Naive thymus-derived CD4-positive, alpha-beta T cell (primary cell): ENCODE measurements around the gene ABT1. TPM values are rescaled to one million over a fixed set of nuclear protein-coding genes. Genes with fewer than 3 reads are reported as not detected.
A peak's percentile ranks its signal among the peaks of the same experiment; 100 is the strongest.

Source experiments
- ATAC-seq: fragments of 150-1000 bp; cut with Tn5 transposase; 2 replicates; pipeline ENCODE4 v1.10.0; 2021; ENCODE audit warnings: mild to moderate bottlenecking, moderate library complexity
- CTCF ChIA-PET: fragments of 350-600 bp; sonication (Branson Sonifier 250); formaldehyde crosslinking; loops from one replicate; lab custom pipeline; 2021; ENCODE audit warnings: antibody characterized with exemption; lab: Charles Lee
- POLR2A ChIA-PET: fragments of 350-600 bp; sonication (Branson Sonifier 250); formaldehyde crosslinking; loops from one replicate; lab custom pipeline; 2021; ENCODE audit warnings: antibody characterized with exemption, inconsistent platforms; lab: Charles Lee
- DNase-seq, 9 donors: peaks; one replicate each; pipeline versions ENCODE4 v3.0.0 to v3.0.0-alpha.2; 2020 to 2022; ENCODE audit warnings: mixed read lengths in 1 of 9
- H3K27ac ChIP-seq: one replicate; pipeline ENCODE4 v1.7.0; 2013; ENCODE audit warnings: mild to moderate bottlenecking, low read depth, low read length, moderate library complexity
- H3K27me3 ChIP-seq, 2 donors: one replicate each; pipeline ENCODE4 v1.7.0; 2013; ENCODE audit warnings: low read length in 2 of 2, mild to moderate bottlenecking in 2 of 2, moderate library complexity in 2 of 2; ENCODE audit not compliant: control insufficient read depth in 2 of 2, insufficient read depth in 2 of 2
- H3K36me3 ChIP-seq, 3 experiments: 1 replicate in 2 of 3; 2 replicates in 1 of 3; pipeline ENCODE4 v1.7.0; 2013; ENCODE audit warnings: low read length in 3 of 3, mild to moderate bottlenecking in 3 of 3, moderate library complexity in 1 of 3; ENCODE audit not compliant: insufficient read depth in 3 of 3, control insufficient read depth in 2 of 3
- H3K4me1 ChIP-seq, 2 donors: one replicate each; pipeline ENCODE4 v1.7.0; 2013; ENCODE audit warnings: low read length in 2 of 2, mild to moderate bottlenecking in 2 of 2, moderate library complexity in 1 of 2; ENCODE audit not compliant: control insufficient read depth in 2 of 2, insufficient read depth in 2 of 2
- H3K4me3 ChIP-seq: 2 replicates; pipeline ENCODE4 v1.7.0; 2013; ENCODE audit warnings: mild to moderate bottlenecking, low read length
- H3K9me3 ChIP-seq, 3 experiments: 1 replicate in 2 of 3; 2 replicates in 1 of 3; pipeline ENCODE4 v1.7.0; 2013; ENCODE audit warnings: low read length in 3 of 3; ENCODE audit not compliant: control insufficient read depth in 2 of 3
- H3K27ac Mint-ChIP-seq, 9 donors: one replicate each; pipeline ENCODE4 v1.8.0; 2020 to 2022; ENCODE audit warnings: mixed read lengths in 9 of 9, mild to moderate bottlenecking in 8 of 9, moderate library complexity in 5 of 9, inconsistent platforms in 2 of 9
- H3K27me3 Mint-ChIP-seq, 5 donors: one replicate each; pipeline ENCODE4 v1.8.0; 2021 to 2022; ENCODE audit warnings: mixed read lengths in 5 of 5, mild to moderate bottlenecking in 1 of 5
- H3K36me3 Mint-ChIP-seq, 5 donors: one replicate each; pipeline ENCODE4 v1.8.0; 2020 to 2022; ENCODE audit warnings: mixed read lengths in 5 of 5, mild to moderate bottlenecking in 3 of 5, inconsistent platforms in 1 of 5
- H3K4me1 Mint-ChIP-seq, 7 donors: one replicate each; pipeline ENCODE4 v1.8.0; 2020 to 2022; ENCODE audit warnings: mixed read lengths in 7 of 7, mild to moderate bottlenecking in 3 of 7, inconsistent platforms in 1 of 7
- H3K4me3 Mint-ChIP-seq, 10 donors: one replicate each; pipeline ENCODE4 v1.8.0; 2020 to 2022; ENCODE audit warnings: mild to moderate bottlenecking in 10 of 10, mixed read lengths in 10 of 10, moderate library complexity in 6 of 10, inconsistent platforms in 2 of 10
- H3K9me3 Mint-ChIP-seq, 11 donors: one replicate each; pipeline ENCODE4 v1.8.0; 2020 to 2022; ENCODE audit warnings: mixed read lengths in 11 of 11, mild to moderate bottlenecking in 4 of 11, inconsistent platforms in 1 of 11, moderate library complexity in 1 of 11
- intact Hi-C, 2 donors: fragments of 100-400 bp; cut with micrococcal nuclease; formaldehyde crosslinking; loops; one replicate each; pipeline ENCODE4 v1.15.1; 2023
- polyA plus RNA-seq, 2 donors: library from polyadenylated mRNA; unstranded; fragments of 300-500 nt; fragmentation: Illumina TruSeq; gene quantifications; one replicate each; pipeline ENCODE4 v1.2.3, GENCODE V29; 2021
- total RNA-seq, 6 experiments: library from RNA in 5 of 6; stranded (reverse) in 5 of 6; gene quantifications; 1 replicate in 5 of 6; 2 replicates in 1 of 6; pipeline ENCODE4 v1.2.3 and lab custom pipeline; 2021 to 2026

The ABT1 gene
- total and polyA plus RNA-seq, 7 experiments from 2014 or later = 23.3 to 44.8 (median 36.1) TPM

- POLR2A ChIA-PET = interaction anchor here (0.6 to 8.7 kb wide), 14 partner anchors 16 to 583 kb away, joined by 3 to 83 read pairs (median 12); partner anchors contain the start of gene HMGN4
- Histone ChIP-seq H3K9me3 (no peaks in the 10 kb centered on the region), H3K4me1 (peaks cover 0 to 3% of the 10 kb centered on the region in 2 donors), H3K27me3 (no peaks in the 10 kb centered on the region), H3K27ac (no peak overlapping the region), H3K4me3 (no peak overlapping the region), H3K36me3 (no peaks in the 10 kb centered on the region)
- H3K27ac Mint-ChIP-seq = peak overlapping the region in 1 of 9 donors; percentile 97
- peaks cover 0 to 12% (median 0%) of the 10 kb centered on the region in 5 donors for H3K27me3 Mint-ChIP-seq
- no peak overlapping the region for H3K4me3 Mint-ChIP-seq
- peaks cover 11 to 40% (median 26%) of the 10 kb centered on the region in 7 donors for H3K4me1 Mint-ChIP-seq
- H3K36me3 Mint-ChIP-seq = peaks cover 0 to 6% (median 0%) of the 10 kb centered on the region in 5 donors
- DNase-seq = no peak
- intact Hi-C loops = loop anchor here in 1 of 2 donors (10.0 kb wide), 1 partner anchor 1325 kb away; a partner anchor contains a TSS
- CTCF ChIA-PET = interaction anchor here (0.6 to 3.2 kb wide), 10 partner anchors 13 to 354 kb away, joined by 3 to 32 read pairs (median 4); a partner anchor contains a TSS
- peaks cover 0 to 20% (median 0%) of the 10 kb centered on the region in 11 donors for H3K9me3 Mint-ChIP-seq
- no peak for ATAC-seq
Measured at GRCh38 chr6:26570027-26570809, 26.5 kb upstream of the ABT1 start.

GRCh38 chr6:26571592-26572296 lies 25.0 kb upstream of the ABT1 start:
- Mint-ChIP-seq H3K4me3 (peak overlapping the region; percentile 83 to 93 (median 89)), H3K27ac (peak overlapping the region; percentile 77 to 96 (median 89)), H3K4me1 (peaks cover 16 to 45% (median 32%) of the 10 kb centered on the region in 7 donors), H3K27me3 (peaks cover 0 to 12% (median 0%) of the 10 kb centered on the region in 5 donors), H3K9me3 (peaks cover 0 to 21% (median 0%) of the 10 kb centered on the region in 11 donors), H3K36me3 (peaks cover 0 to 6% (median 0%) of the 10 kb centered on the region in 5 donors)
- ChIA-PET CTCF (interaction anchor here (0.6 to 2.6 kb wide), 7 partner anchors 23 to 613 kb away, joined by 3 to 25 read pairs (median 4); no protein-coding TSS in a partner anchor), POLR2A (interaction anchor here (0.6 to 4.4 kb wide), 9 partner anchors 18 to 528 kb away, joined by 3 to 25 read pairs (median 5); partner anchors contain the start of genes ABT1 and HMGN4)
- DNase-seq (peak; percentile 29 to 74 (median 67)), ATAC-seq (peak; percentile 67)
- peaks cover 0 to 3% of the 10 kb centered on the region in 2 donors for H3K4me1 ChIP-seq
- H3K27ac ChIP-seq = peak overlapping the region; percentile 4
- H3K27me3 ChIP-seq = no peaks in the 10 kb centered on the region
- intact Hi-C loops = loop anchor here (1.0 to 10.0 kb wide), 3 partner anchors 17 to 1323 kb away; partner anchors contain the start of gene ABT1 (in 2 of the 2)
- H3K9me3 ChIP-seq = no peaks in the 10 kb centered on the region
- no peaks in the 10 kb centered on the region for H3K36me3 ChIP-seq
- peak overlapping the region; percentile 57 for H3K4me3 ChIP-seq

GRCh38 chr6:26575494-26575939 lies 21.2 kb upstream of the ABT1 start:
- ChIA-PET POLR2A (interaction anchor here (0.6 to 4.4 kb wide), 3 partner anchors 19 to 39 kb away, joined by 3 to 25 read pairs (median 3); no protein-coding TSS in a partner anchor), CTCF (interaction anchor here (3.9 kb wide), 1 partner anchor 20 kb away, joined by 18 read pairs; the partner anchor contains the start of gene ABT1)
- Histone ChIP-seq H3K27me3 (no peaks in the 10 kb centered on the region), H3K4me1 (peaks cover 0 to 6% of the 10 kb centered on the region in 2 donors), H3K36me3 (no peaks in the 10 kb centered on the region), H3K4me3 (no peak overlapping the region), H3K27ac (no peak overlapping the region), H3K9me3 (peaks cover 0 to 6% (median 4%) of the 10 kb centered on the region in 3 experiments)
- Mint-ChIP-seq H3K4me3 (peak overlapping the region in 1 of 10 donors; percentile 23), H3K36me3 (peaks cover 0 to 6% (median 0%) of the 10 kb centered on the region in 5 donors), H3K27ac (no peak overlapping the region), H3K4me1 (peaks cover 18 to 43% (median 32%) of the 10 kb centered on the region in 7 donors), H3K27me3 (peaks cover 0 to 16% (median 0%) of the 10 kb centered on the region in 5 donors), H3K9me3 (peaks cover 0 to 34% (median 11%) of the 10 kb centered on the region in 11 donors)
- ATAC-seq (no peak), DNase-seq (no peak)
- intact Hi-C loops = loop anchor here in 1 of 2 donors (10.0 kb wide), 1 partner anchor 1319 kb away; a partner anchor contains a TSS

DNA sequence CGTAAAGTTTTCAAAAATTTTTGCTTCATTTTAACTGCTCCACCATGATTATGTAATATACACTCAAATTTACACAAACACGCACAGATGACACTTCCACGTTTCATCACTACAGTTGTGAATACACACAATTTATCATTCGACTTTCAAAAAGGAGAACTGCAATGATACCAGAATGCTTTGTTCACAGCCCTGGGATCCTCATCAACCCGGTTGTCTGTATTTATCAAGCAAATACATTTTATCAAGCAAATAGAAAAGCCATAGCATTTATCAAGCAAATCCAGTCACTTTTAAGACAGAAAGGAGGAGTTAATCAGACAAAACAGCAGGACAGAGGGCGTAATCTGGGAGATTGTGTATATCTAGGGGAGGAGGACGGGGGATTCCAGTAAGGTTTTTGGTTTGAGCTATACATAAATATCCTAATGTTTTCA lies 20.3 kb upstream of the ABT1 start:
- H3K27ac Mint-ChIP-seq = peak overlapping the region in 7 of 9 donors; percentile 0 to 97 (median 85)
- ChIA-PET POLR2A (interaction anchor here (0.8 to 1.4 kb wide), 8 partner anchors 7 to 291 kb away, joined by 3 to 7 read pairs (median 4); a partner anchor contains a TSS), CTCF (interaction anchor here (0.9 to 3.9 kb wide), 4 partner anchors 15 to 401 kb away, joined by 3 to 18 read pairs (median 4); partner anchors contain the start of gene ABT1)
- H3K27ac ChIP-seq = no peak overlapping the region
- DNase-seq (no peak), ATAC-seq (no peak)
- H3K4me3 Mint-ChIP-seq = peak overlapping the region in 9 of 10 donors; percentile 39 to 89 (median 85)
- peaks cover 0 to 6% (median 0%) of the 10 kb centered on the region in 5 donors for H3K36me3 Mint-ChIP-seq
- peaks cover 0 to 16% (median 0%) of the 10 kb centered on the region in 5 donors for H3K27me3 Mint-ChIP-seq
- H3K36me3 ChIP-seq = no peaks in the 10 kb centered on the region
- peak overlapping the region; percentile 47 for H3K4me3 ChIP-seq
- H3K9me3 Mint-ChIP-seq = peaks cover 0 to 34% (median 11%) of the 10 kb centered on the region in 11 donors
- peaks cover 0 to 6% (median 4%) of the 10 kb centered on the region in 3 experiments for H3K9me3 ChIP-seq
- H3K4me1 Mint-ChIP-seq = peaks cover 16 to 41% (median 31%) of the 10 kb centered on the region in 7 donors
- intact Hi-C loops = loop anchor here in 1 of 2 donors (10.0 kb wide), 1 partner anchor 1318 kb away; a partner anchor contains a TSS
- H3K27me3 ChIP-seq = no peaks in the 10 kb centered on the region
- H3K4me1 ChIP-seq = peaks cover 0 to 6% of the 10 kb centered on the region in 2 donors

DNA sequence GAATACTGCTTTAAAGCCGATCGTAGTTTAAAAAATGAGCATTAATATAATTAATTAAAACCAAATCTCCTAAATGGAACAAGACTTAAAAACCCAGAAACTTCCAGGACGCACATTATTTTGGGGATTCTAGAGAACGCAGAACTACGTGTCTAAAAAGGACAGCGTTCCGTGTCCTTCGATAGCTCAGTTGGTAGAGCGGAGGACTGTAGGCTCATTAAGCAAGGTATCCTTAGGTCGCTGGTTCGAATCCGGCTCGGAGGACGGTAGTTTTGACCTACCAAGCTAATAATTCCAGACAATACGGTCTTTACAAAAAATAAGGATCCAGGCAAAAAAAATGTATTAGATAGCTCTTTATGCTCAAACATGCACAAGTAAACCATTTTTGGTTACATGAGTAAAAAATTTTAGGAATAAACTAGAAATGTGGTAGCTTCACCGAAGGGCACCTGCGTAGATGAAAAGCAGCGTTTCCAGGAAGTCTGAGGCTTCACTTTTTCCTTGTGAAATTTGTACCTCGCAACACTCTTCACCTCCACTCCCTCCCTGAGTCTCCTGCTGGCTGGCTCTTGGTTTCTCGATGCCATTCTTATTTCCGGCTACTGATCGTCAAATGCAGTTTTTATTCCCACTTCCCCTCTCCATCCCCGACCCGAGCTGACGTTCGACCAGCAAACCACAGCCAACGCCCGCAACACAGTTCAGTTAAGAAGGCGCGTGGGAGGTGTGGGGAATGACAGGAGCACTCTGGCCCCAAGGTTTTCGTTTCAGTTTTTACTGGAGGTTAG lies 19.6 kb upstream of the ABT1 start:
- H3K27ac Mint-ChIP-seq = peak overlapping the region; percentile 76 to 97 (median 87)
- Histone ChIP-seq H3K9me3 (peaks cover 0 to 6% (median 4%) of the 10 kb centered on the region in 3 experiments), H3K4me1 (peaks cover 0 to 4% of the 10 kb centered on the region in 2 donors), H3K27me3 (no peaks in the 10 kb centered on the region), H3K36me3 (no peaks in the 10 kb centered on the region), H3K27ac (no peak overlapping the region), H3K4me3 (peak overlapping the region; percentile 47)
- POLR2A ChIA-PET = interaction anchor here (0.8 to 1.4 kb wide), 9 partner anchors 8 to 292 kb away, joined by 3 to 7 read pairs (median 4); a partner anchor contains a TSS
- H3K36me3 Mint-ChIP-seq = peaks cover 0 to 6% (median 0%) of the 10 kb centered on the region in 5 donors
- H3K9me3 Mint-ChIP-seq = peaks cover 0 to 34% (median 11%) of the 10 kb centered on the region in 11 donors
- peaks cover 11 to 34% (median 24%) of the 10 kb centered on the region in 7 donors for H3K4me1 Mint-ChIP-seq
- peaks cover 0 to 16% (median 0%) of the 10 kb centered on the region in 5 donors for H3K27me3 Mint-ChIP-seq
- ATAC-seq = peak; percentile 58
- CTCF ChIA-PET = interaction anchor here (0.6 to 3.9 kb wide), 5 partner anchors 12 to 401 kb away, joined by 3 to 18 read pairs (median 4); partner anchors contain the start of gene ABT1
- H3K4me3 Mint-ChIP-seq = peak overlapping the region; percentile 75 to 89 (median 86)
- intact Hi-C loops = loop anchor here (1.0 to 10.0 kb wide), 3 partner anchors 17 to 1318 kb away; a partner anchor contains a TSS
- peak in 8 of 9 donors; percentile 41 to 69 (median 58) for DNase-seq
